ENCODE results near the gene CCDC110. TPM values are rescaled to one million over a fixed set of nuclear protein-coding genes. Genes with fewer than 3 reads are reported as not detected.
A peak's percentile ranks its signal among the peaks of the same experiment; 100 is the strongest.

CCDC110 gene
- total RNA-seq, 2 donors from 2014 or later = 0.35 to 6.2 TPM

GRCh38 chr4:185473247-185473646, 1.7 kb upstream of the CCDC110 start:
- H3K27ac ChIP-seq = no peak overlapping the region
- TF ChIP-seq, protein P1, sequence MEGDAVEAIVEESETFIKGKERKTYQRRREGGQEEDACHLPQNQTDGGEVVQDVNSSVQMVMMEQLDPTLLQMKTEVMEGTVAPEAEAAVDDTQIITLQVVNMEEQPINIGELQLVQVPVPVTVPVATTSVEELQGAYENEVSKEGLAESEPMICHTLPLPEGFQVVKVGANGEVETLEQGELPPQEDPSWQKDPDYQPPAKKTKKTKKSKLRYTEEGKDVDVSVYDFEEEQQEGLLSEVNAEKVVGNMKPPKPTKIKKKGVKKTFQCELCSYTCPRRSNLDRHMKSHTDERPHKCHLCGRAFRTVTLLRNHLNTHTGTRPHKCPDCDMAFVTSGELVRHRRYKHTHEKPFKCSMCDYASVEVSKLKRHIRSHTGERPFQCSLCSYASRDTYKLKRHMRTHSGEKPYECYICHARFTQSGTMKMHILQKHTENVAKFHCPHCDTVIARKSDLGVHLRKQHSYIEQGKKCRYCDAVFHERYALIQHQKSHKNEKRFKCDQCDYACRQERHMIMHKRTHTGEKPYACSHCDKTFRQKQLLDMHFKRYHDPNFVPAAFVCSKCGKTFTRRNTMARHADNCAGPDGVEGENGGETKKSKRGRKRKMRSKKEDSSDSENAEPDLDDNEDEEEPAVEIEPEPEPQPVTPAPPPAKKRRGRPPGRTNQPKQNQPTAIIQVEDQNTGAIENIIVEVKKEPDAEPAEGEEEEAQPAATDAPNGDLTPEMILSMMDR (IDR thresholded peaks at IDR 0.05) = no peak
- no peak for DNase-seq (ENCODE audit: low spot score)

DNA sequence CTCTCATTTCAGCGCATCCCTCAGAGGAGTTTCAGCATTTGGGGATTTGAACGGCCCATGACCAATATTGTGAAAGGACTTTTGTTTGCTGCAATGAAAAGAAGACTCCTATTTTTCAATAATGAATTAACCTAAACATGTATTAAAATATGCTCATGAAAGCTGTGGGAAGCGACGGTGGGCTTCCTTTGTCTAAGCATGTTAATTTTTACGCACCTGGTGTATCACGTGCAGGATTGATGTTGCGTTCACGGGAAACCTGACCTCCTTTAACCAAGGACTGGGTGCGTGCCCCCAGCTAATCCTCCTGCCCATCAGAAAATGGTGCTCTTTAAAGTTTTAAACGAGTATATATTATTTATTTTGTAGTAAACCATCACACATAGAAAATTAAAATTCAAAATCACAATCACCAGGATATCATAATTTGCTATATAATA, 590 bp upstream of the CCDC110 start:
- Histone ChIP-seq H3K27me3 (replicated peaks; ENCODE audit: insufficient read depth) (no peaks in the 10 kb centered on the region), H3K9me3 (no peaks in the 10 kb centered on the region), H3K36me3 (no peaks in the 10 kb centered on the region), H3K27ac (peak overlapping the region in 1 of 2 donors; percentile 72), H3K4me3 (peak overlapping the region; percentile 100), H3K4me1 (ENCODE audit: control insufficient read depth in 1 of 2, low read depth in 2 of 2) (peaks cover 4 to 19% of the 10 kb centered on the region in 2 donors)
- no peak for DNase-seq (ENCODE audit: low spot score)
- TF ChIP-seq, protein P1 (IDR thresholded peaks at IDR 0.05) = no peak
- ATAC-seq (ENCODE audit: insufficient number of reproducible peaks, low FRiP score, low read depth) = no peak

More at GRCh38 chr4:185473247-185473646, 1.7 kb upstream of the CCDC110 start:
- Histone ChIP-seq H3K36me3 (no peaks in the 10 kb centered on the region), H3K4me1 (ENCODE audit: control insufficient read depth in 1 of 2, low read depth in 2 of 2) (peaks cover 4 to 15% of the 10 kb centered on the region in 2 donors), H3K27me3 (replicated peaks; ENCODE audit: insufficient read depth) (no peaks in the 10 kb centered on the region), H3K9me3 (no peaks in the 10 kb centered on the region), H3K4me3 (no peak overlapping the region)
- no peak for ATAC-seq (ENCODE audit: insufficient number of reproducible peaks, low FRiP score, low read depth)

DNA sequence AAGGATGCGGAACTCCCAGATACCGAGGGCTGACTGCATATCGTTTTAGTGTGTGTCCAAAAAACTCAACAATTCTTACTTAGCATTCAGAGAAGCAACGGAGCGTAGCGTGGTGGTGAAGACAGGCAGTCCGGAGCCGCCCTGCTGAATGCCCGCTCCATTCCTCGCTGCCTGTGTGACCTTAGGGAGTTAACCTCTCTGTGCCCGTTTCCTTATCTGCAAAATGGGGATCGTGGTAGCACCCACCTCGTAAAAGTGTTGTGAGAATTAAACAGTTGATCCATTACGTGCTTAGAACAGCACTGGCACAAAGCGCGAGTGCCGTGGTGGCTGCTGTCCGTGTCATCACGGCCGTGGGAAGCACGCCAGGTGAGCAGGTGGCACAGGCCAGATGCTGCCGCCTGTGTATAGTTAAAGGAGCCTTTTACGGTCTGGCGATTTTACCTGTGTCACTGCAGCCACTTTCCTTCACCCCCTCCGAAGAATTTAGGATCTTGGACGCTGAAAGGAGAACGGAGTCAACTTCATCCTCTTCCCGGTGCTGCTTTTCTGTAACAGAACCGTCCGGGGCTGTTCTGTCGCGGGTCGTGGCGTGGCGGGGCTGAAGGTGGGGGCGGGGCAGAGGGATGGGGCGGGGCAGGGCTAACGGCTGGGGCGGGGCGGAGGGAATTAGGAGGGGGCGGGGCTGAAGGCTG, 885 bp downstream of the CCDC110 start:
- Histone ChIP-seq H3K27ac (peak overlapping the region; percentile 46 to 58), H3K4me1 (ENCODE audit: control insufficient read depth in 1 of 2, low read depth in 2 of 2) (peaks cover 4 to 26% of the 10 kb centered on the region in 2 donors), H3K36me3 (no peaks in the 10 kb centered on the region), H3K9me3 (no peaks in the 10 kb centered on the region), H3K4me3 (peak overlapping the region; percentile 77), H3K27me3 (replicated peaks; ENCODE audit: insufficient read depth) (no peaks in the 10 kb centered on the region)
- ATAC-seq (ENCODE audit: insufficient number of reproducible peaks, low FRiP score, low read depth) (peak; percentile 19), DNase-seq (ENCODE audit: low spot score) (no peak)
- TF ChIP-seq, protein P1 (IDR thresholded peaks at IDR 0.05) = no peak

- Histone ChIP-seq H3K4me3 (no peak overlapping the region), H3K9me3 (no peaks in the 10 kb centered on the region), H3K4me1 (ENCODE audit: control insufficient read depth in 1 of 2, low read depth in 2 of 2) (peaks cover 4 to 26% of the 10 kb centered on the region in 2 donors), H3K36me3 (no peaks in the 10 kb centered on the region), H3K27ac (no peak overlapping the region), H3K27me3 (replicated peaks; ENCODE audit: insufficient read depth) (no peaks in the 10 kb centered on the region)
- no peak for DNase-seq (ENCODE audit: low spot score)
- ATAC-seq (ENCODE audit: insufficient number of reproducible peaks, low FRiP score, low read depth) = no peak
- TF ChIP-seq, protein P1 (IDR thresholded peaks at IDR 0.05) = no peak
Measured at GRCh38 chr4:185469580-185470154, 1.9 kb downstream of the CCDC110 start.

GRCh38 chr4:185468999-185469398, 2.5 kb downstream of the CCDC110 start:
- TF ChIP-seq, protein P1 (IDR thresholded peaks at IDR 0.05) = no peak
- Histone ChIP-seq H3K27me3 (replicated peaks; ENCODE audit: insufficient read depth) (no peaks in the 10 kb centered on the region), H3K4me1 (ENCODE audit: control insufficient read depth in 1 of 2, low read depth in 2 of 2) (peaks cover 4 to 26% of the 10 kb centered on the region in 2 donors), H3K9me3 (no peaks in the 10 kb centered on the region), H3K4me3 (no peak overlapping the region), H3K27ac (no peak overlapping the region), H3K36me3 (no peaks in the 10 kb centered on the region)
- DNase-seq (ENCODE audit: low spot score) (no peak), ATAC-seq (ENCODE audit: insufficient number of reproducible peaks, low FRiP score, low read depth) (no peak)
